LNCaP clone FGC (cell line): ENCODE data around the gene XAGE2.

Experiments
- DNase-seq: peaks from one replicate; pipeline ENCODE4 v3.0.0-alpha.2; 2011; ENCODE audit warnings: low read depth
- H3K4me3 ChIP-seq: 2 replicates; pipeline ENCODE4 v1.5.1; 2011; ENCODE audit warnings: mild to moderate bottlenecking, low read depth, low read length, control low read depth
- TF ChIP-seq, protein P1 (sequence below): IDR thresholded peaks from 2 replicates; pipeline ENCODE4 v1.5.1; 2012; ENCODE audit warnings: mild to moderate bottlenecking; ENCODE audit not compliant: control insufficient read depth, insufficient read depth; ENCODE audit errors: extremely low read depth

The XAGE2 gene

DNA sequence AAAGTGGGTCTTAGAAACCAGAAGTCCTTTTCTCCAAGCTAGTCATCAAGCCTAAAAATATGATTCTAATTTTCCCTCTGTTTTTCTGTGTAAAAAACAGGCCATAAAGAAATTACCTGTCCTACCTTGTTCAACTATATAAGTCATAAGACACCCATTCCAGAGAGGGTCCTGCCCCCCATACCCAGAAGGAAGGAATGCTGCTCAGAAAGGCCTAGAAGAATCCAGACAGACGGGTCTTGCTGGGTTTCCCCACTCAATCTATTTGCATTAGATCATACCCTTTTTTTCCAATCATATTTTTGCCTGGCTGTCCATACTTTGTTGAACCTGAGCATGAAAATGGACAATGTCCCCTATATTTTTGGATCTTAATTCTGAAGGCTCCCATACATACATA is 16.3 kb upstream of the XAGE2 start:
- H3K4me3 ChIP-seq, result no peak overlapping the region
- TF ChIP-seq, protein P1, sequence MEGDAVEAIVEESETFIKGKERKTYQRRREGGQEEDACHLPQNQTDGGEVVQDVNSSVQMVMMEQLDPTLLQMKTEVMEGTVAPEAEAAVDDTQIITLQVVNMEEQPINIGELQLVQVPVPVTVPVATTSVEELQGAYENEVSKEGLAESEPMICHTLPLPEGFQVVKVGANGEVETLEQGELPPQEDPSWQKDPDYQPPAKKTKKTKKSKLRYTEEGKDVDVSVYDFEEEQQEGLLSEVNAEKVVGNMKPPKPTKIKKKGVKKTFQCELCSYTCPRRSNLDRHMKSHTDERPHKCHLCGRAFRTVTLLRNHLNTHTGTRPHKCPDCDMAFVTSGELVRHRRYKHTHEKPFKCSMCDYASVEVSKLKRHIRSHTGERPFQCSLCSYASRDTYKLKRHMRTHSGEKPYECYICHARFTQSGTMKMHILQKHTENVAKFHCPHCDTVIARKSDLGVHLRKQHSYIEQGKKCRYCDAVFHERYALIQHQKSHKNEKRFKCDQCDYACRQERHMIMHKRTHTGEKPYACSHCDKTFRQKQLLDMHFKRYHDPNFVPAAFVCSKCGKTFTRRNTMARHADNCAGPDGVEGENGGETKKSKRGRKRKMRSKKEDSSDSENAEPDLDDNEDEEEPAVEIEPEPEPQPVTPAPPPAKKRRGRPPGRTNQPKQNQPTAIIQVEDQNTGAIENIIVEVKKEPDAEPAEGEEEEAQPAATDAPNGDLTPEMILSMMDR, result no peak
- no peak for DNase-seq

DNA sequence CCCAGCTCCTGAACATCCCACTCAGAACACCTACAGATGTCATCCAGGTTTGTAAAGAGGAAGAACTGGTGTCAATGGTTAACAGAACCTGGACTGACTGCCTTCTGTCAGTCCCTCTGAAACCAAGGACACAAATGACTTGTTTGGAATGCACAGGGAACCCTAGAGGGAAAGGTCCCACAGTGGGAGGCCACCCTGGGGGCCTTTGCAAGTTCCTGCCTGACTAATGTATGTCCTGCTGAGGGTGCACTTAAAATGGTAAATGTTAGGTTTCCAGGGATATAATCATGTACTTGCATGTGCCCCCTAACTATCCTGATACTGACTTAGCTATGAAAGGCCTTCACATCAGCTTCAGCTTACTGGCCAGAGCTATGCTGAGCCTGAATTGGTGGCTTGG is 15.0 kb upstream of the XAGE2 start:
- TF ChIP-seq, protein P1, result no peak
- DNase-seq, result no peak
- no peak overlapping the region for H3K4me3 ChIP-seq

DNA sequence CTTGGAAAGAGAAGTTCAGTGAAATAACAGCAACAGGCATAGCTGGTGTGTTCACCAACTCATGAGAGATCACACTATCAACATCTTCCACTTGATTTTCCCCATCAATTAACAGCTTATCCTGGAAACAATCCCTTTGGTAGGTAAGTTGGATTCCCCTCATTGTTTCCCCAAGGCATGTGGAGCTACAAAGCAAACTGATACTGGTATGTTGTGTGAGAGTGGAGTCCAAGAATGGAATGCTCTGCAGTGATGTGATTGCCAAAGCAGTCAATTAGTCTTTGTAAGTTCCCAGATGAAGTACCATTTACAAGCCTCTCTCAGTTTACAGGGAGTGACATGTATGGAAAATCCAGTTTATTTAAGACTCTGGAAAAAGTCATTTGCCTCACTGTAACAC is 13.7 kb upstream of the XAGE2 start:
- no peak for DNase-seq
- no peak overlapping the region for H3K4me3 ChIP-seq

DNA sequence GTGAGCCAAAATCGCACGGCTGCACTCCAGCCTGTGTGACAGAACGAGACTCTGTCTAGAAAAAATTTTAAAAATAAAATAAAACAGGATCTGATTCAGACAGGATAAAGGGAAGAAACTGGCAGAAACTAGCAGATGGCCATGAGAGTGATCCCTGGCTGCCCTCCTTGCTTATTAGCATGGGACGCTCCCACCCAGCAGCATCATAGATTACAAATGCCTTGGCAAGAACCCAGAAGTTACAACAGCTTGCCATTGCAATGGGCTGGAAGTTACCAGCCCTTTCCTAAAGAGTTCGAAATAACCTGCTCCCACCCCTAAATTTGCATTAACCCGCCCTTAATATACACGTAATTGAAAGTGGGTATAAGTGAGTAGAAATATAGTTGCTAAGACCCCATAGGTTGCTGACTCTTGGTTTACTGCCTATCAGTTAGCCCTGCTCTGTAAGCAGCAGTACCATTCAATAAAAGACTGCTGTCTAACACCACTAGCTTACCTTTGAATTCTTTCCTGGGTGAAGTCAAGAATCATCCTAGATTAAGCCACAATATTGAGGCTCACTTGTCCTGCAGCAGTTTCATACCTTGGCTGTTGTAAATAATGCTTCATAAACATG is 9.1 kb upstream of the XAGE2 start:
- TF ChIP-seq, protein P1, result no peak
- no peak overlapping the region for H3K4me3 ChIP-seq
- no peak for DNase-seq

More for the DNA sequence above, 13.7 kb upstream of the XAGE2 start:
- TF ChIP-seq, protein P1, result no peak

DNA sequence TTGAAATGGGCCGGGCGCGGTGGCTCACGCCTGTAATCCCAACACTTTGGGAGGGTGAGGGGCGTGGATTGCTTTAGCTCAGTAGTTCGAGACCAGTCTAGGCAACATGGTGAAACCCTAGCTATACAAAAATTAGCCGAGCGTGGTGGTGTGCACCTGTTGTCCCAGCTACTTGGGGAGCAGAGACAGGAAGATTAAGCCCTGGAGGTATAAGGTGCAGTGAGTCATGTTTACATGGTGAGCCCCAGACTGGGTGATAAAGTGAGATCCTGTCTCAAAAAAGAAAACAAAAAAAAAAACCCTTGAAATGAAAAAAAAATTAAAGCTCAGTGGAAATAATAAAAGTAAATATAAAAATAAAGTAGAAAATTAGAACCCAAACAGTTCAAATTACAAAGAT is 6.9 kb upstream of the XAGE2 start:
- TF ChIP-seq, protein P1, result no peak
- no peak overlapping the region for H3K4me3 ChIP-seq
- no peak for DNase-seq

DNA sequence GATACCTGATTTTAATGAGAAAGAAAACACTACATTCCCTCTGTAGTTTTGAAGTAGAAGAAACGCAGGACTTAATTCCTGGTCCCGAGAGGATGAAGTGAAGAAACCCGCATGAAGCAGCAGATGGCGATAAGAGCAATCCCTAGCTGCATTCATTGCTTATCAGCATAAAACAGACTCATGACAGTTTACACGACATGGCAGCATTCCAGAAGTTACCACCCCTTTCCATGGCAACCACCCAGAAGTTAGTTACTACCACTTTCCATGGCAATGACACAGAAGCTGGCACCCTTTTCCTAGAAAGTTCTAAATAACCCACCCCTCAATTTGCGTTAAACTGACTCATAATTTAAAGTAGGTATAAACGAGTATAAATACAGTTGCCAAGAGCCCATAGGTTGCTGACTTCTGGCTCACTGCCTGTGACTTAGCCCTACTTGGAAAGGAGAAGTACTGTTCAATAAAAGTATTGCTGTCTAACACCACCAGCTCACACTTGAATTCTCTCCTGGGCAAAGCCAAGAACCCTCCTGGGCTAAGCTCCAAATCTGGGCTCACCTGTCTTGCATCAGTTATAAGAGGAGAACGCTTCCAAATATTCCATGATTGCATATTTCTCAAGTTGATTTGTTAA is 5.5 kb upstream of the XAGE2 start:
- no peak for DNase-seq
- TF ChIP-seq, protein P1, result 0 out of 2 replicates have a peak, but pooled peaks have one; percentile 16
- no peak overlapping the region for H3K4me3 ChIP-seq

DNA sequence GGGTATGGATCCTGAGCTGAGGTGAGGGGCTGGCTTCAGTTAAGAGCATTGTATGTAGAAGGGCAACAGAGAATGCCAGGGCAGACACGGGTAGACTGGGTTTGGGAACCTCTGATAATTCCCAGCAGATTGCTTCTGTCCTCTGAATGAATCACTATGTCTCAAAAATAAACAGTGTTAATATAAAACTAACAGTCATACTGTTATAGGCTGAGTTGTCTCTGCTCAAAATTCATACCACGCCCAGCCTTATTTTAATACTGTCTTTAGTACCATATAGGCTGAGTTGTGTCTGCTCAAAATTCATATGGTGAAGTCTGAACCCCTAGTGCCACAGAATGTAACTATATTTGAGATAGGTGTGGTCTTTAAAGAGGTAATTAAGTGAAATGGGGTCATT is 10.0 kb downstream of the XAGE2 start:
- DNase-seq, result no peak
- H3K4me3 ChIP-seq, result no peak overlapping the region
- TF ChIP-seq, protein P1, result no peak
